Measurements from ENCODE around the gene MARVELD3.

Gene MARVELD3

GRCh38 chr16:71671165-71671564 is 45.2 kb downstream of the MARVELD3 start:
- no peak overlapping the region for H3K4me3 ChIP-seq (ENCODE audit: control insufficient read depth, low read depth, low read length)

DNA sequence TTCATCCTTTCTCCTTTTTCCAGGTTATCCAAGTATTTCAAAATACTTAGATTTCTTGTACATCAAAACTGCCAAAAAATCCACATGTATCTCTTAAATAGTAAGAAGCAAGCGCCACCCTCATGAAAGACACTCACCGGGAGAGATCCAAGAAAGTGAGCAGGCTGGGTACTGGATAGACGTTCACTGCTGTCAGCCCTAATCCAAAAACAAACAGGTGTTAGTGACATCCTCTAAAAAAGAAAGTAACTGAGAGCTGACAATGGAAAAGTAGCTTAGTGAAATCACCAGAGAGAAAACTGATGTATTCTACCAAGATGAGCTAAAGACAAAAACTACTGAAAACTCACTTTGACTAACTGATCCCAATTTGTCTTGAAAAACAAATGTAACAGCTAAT is 46.1 kb downstream of the MARVELD3 start:
- TF ChIP-seq, protein P1, sequence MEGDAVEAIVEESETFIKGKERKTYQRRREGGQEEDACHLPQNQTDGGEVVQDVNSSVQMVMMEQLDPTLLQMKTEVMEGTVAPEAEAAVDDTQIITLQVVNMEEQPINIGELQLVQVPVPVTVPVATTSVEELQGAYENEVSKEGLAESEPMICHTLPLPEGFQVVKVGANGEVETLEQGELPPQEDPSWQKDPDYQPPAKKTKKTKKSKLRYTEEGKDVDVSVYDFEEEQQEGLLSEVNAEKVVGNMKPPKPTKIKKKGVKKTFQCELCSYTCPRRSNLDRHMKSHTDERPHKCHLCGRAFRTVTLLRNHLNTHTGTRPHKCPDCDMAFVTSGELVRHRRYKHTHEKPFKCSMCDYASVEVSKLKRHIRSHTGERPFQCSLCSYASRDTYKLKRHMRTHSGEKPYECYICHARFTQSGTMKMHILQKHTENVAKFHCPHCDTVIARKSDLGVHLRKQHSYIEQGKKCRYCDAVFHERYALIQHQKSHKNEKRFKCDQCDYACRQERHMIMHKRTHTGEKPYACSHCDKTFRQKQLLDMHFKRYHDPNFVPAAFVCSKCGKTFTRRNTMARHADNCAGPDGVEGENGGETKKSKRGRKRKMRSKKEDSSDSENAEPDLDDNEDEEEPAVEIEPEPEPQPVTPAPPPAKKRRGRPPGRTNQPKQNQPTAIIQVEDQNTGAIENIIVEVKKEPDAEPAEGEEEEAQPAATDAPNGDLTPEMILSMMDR (IDR thresholded peaks at IDR 0.05; ENCODE audit: control insufficient read depth, insufficient read depth, low read depth, low read length, missing control alignments) = no peak
- DNase-seq (ENCODE audit: low read depth) = no peak
- no peak overlapping the region for H3K4me3 ChIP-seq (ENCODE audit: control insufficient read depth, low read depth, low read length)

More at GRCh38 chr16:71671165-71671564, 45.2 kb downstream of the MARVELD3 start:
- TF ChIP-seq, protein P1 (IDR thresholded peaks at IDR 0.05; ENCODE audit: control insufficient read depth, insufficient read depth, low read depth, low read length, missing control alignments) = no peak
- DNase-seq (ENCODE audit: low read depth) = no peak

DNA sequence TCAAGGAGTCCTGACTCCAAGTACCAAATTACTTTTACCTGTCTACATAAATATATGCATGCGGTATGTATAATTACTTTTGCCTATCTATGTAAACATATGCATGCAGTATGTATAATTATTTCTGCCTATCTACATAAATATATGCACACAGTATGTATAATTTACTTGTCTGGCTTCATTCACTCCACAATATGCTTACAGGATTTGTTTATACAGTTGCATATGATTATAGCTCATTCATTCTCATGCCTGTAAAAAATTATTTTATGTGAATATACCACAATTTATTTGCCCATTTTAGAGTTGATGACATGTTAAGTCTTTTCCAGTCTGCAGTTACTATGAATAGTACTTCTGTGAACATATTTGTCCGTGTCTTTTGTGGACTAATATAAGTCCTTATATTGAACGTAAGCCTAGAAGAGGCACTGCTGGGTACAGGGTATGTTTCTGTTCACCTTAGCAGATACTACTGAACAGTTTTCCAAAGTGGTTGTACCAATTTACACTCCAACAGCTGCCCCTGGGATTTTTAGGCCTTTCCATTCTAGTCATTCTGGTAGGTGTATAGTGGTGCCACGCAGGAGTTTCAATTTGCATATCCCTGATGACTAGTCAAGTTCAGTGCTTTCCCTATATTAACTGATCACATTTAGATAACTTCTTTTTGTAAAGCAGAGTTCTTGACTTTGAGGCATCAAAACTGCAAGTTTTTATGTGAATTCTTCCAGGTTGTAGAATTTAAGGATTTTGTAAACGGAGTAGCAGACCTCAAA is 47.0 kb downstream of the MARVELD3 start:
- TF ChIP-seq, protein P1 (IDR thresholded peaks at IDR 0.05; ENCODE audit: control insufficient read depth, insufficient read depth, low read depth, low read length, missing control alignments) = no peak
- no peak for DNase-seq (ENCODE audit: low read depth)
- no peak overlapping the region for H3K4me3 ChIP-seq (ENCODE audit: control insufficient read depth, low read depth, low read length)

DNA sequence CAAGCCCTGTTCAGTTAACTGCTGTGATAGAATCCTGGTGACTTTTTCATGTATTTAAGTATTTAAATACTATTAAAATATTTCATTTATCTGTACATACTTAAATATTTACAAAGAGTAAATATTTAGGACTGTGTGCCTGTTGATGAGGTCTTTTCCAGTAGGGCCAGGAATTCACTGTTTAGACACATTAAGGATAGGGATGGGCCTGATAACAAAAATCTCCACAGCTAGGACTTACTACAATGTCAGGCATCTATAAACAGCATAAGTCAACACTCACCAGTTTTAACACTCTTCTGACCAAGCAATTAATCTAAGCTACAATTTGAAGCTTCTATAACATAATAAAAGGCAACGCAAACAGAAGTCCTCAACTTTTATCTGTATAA is 47.6 kb downstream of the MARVELD3 start:
- no peak for DNase-seq (ENCODE audit: low read depth)
- no peak overlapping the region for H3K4me3 ChIP-seq (ENCODE audit: control insufficient read depth, low read depth, low read length)
- TF ChIP-seq, protein P1 (IDR thresholded peaks at IDR 0.05; ENCODE audit: control insufficient read depth, insufficient read depth, low read depth, low read length, missing control alignments) = no peak

DNA sequence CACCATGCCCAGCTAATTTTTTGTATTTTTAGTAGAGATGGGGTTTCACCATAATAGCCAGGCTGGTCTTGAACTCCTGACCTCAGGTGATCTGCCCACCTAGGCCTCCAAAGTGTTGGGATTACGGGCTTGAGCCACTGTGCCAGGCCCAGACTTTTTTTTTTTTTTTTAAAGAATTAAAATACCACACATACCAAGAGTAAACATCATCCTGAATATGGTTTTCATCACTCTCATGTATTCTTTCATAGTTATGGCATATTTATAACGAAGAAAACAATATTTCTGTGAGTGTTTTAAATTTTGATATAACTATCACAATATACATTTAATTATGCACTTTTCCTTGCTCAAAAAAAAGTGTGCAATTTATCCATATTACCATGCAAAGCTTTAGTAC is 48.2 kb downstream of the MARVELD3 start:
- TF ChIP-seq, protein P1 (IDR thresholded peaks at IDR 0.05; ENCODE audit: control insufficient read depth, insufficient read depth, low read depth, low read length, missing control alignments) = no peak
- DNase-seq (ENCODE audit: low read depth) = no peak
- H3K4me3 ChIP-seq (ENCODE audit: control insufficient read depth, low read depth, low read length) = no peak overlapping the region

- no peak for DNase-seq (ENCODE audit: low read depth)
- no peak overlapping the region for H3K4me3 ChIP-seq (ENCODE audit: control insufficient read depth, low read depth, low read length)
- TF ChIP-seq, protein P1 (IDR thresholded peaks at IDR 0.05; ENCODE audit: control insufficient read depth, insufficient read depth, low read depth, low read length, missing control alignments) = no peak
Measured at GRCh38 chr16:71675380-71675779, 49.4 kb downstream of the MARVELD3 start.

All from AG09309 (cell line).